PFSK-1 (cell line): ENCODE results near the gene CNTF.

Experiments
- FOXP2 ChIP-seq: optimal IDR thresholded peaks from 2 replicates; pipeline ENCODE3; 2011; ENCODE audit warnings: borderline replicate concordance, control low read depth, inconsistent platforms; ENCODE audit not compliant: insufficient read depth; ENCODE audit errors: extremely low read length, extremely low read depth
- POLR2AphosphoS5 ChIP-seq: IDR thresholded peaks from 2 replicates; pipeline ENCODE4 v1.6.1; 2012; ENCODE audit warnings: low read depth, mild to moderate bottlenecking, control low read depth, low read length, moderate library complexity
- SIN3A ChIP-seq: IDR thresholded peaks from 2 replicates; pipeline ENCODE4 v1.6.1; 2012; ENCODE audit warnings: mild to moderate bottlenecking, low read length, moderate library complexity, borderline replicate concordance; ENCODE audit not compliant: insufficient read depth
- TAF1 ChIP-seq: IDR thresholded peaks from 2 replicates; pipeline ENCODE4 v1.6.1; 2012; ENCODE audit warnings: low read length, control low read depth, borderline replicate concordance; ENCODE audit not compliant: insufficient read depth
- TF ChIP-seq, protein P1 (sequence below), 2 experiments: IDR thresholded peaks; 2 replicates each; pipeline versions ENCODE4 v1.6.1 to v1.8.0; 2011 to 2012; ENCODE audit warnings: low read depth in 2 of 2, low read length in 2 of 2, control low read depth in 1 of 2, inconsistent platforms in 1 of 2, mild to moderate bottlenecking in 1 of 2, moderate library complexity in 1 of 2; ENCODE audit not compliant: insufficient read depth in 1 of 2

DNA sequence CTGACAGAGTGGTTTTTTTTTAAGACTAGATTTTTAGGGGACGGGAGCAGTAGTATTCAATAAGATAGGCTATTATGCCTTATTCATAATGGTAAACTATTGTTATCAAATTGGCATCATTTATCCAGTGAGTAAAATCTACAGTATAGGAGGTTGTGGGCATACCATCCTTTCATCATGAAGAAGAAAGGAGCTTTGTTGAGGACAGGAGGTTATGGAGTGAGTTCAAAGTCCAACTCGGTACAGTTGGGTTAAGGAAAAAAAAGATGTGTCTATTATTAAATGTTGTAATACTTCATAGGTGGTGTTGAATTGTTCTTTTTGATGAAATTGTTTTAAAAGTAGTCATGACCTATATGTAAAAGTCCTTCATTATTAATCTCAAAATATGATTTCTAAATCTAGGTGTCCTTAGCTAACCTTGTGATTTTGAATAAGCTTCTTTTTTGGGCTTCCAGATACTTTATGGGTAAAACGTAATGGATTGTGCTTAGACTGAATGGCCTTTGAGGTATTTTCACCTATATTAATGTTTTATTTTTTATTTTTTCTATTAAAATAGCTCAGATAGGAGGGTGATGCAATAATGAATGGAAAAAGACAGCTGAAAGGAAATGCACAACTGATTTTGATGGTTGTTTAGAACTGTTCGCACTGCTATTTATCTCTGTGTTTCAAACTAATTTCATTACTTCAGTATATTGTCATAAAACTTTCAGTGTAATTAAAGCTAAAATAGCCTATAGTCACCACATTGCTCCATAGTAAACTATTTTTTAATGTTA is 15.3 kb upstream of the CNTF start:
- TF ChIP-seq POLR2AphosphoS5 (no peak), SIN3A (no peak), TAF1 (no peak), FOXP2 (no peak)
- TF ChIP-seq, protein P1, sequence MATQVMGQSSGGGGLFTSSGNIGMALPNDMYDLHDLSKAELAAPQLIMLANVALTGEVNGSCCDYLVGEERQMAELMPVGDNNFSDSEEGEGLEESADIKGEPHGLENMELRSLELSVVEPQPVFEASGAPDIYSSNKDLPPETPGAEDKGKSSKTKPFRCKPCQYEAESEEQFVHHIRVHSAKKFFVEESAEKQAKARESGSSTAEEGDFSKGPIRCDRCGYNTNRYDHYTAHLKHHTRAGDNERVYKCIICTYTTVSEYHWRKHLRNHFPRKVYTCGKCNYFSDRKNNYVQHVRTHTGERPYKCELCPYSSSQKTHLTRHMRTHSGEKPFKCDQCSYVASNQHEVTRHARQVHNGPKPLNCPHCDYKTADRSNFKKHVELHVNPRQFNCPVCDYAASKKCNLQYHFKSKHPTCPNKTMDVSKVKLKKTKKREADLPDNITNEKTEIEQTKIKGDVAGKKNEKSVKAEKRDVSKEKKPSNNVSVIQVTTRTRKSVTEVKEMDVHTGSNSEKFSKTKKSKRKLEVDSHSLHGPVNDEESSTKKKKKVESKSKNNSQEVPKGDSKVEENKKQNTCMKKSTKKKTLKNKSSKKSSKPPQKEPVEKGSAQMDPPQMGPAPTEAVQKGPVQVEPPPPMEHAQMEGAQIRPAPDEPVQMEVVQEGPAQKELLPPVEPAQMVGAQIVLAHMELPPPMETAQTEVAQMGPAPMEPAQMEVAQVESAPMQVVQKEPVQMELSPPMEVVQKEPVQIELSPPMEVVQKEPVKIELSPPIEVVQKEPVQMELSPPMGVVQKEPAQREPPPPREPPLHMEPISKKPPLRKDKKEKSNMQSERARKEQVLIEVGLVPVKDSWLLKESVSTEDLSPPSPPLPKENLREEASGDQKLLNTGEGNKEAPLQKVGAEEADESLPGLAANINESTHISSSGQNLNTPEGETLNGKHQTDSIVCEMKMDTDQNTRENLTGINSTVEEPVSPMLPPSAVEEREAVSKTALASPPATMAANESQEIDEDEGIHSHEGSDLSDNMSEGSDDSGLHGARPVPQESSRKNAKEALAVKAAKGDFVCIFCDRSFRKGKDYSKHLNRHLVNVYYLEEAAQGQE (IDR thresholded peaks at IDR 0.05; ENCODE audit: insufficient read depth in 1 of 2, low read depth in 2 of 2, low read length in 2 of 2), result no peak
